SIG-M5 treated with dmso at 0.1 percent for 504 hours (cell line): ENCODE measurements around the gene FAR2.
A peak's percentile ranks its signal among the peaks of the same experiment; 100 is the strongest.
"Not testable (repeated sequence)": the region's sequence is repeated elsewhere in the genome, so short reads cannot be mapped to it uniquely, and the experiment has no call there.

Source experiments
- DNase-seq: peaks from one replicate; lab custom pipeline; 2025; ENCODE audit not compliant: unreplicated experiment; lab: John Stamatoyannopoulos, UW

Gene FAR2

GRCh38 chr12:29148911-29149690 is at the start of gene FAR2:
Gene FAR2, plus strand, starts transcription at chr12:29149278. Its CDS starts 121,172 bp downstream, at chr12:29270450.
- peak; percentile 66 for DNase-seq

DNA sequence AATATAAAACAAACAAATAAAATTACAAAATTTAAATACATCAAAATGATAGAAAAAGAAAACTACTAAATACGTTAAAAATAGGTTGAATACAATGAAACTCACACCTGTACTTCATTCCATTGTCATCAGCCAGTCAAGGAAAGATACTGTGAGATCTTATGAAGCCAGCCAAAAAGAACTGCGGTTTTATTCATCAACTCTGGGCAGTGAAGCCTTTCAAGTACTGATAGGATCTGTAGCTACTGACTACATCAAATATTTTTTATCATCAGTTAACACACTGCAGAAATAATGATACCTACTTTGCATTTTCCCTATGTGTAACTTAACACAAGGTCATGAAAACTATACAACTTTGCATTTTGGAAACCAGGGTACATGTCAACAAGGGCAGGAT is 46.3 kb upstream of the FAR2 start:
- DNase-seq = no peak

- peak; percentile 85 for DNase-seq
Observed at GRCh38 chr12:29103539-29103974, 45.5 kb upstream of the FAR2 start.

- no peak for DNase-seq
Observed at GRCh38 chr12:29104516-29104915, 44.6 kb upstream of the FAR2 start.

DNA sequence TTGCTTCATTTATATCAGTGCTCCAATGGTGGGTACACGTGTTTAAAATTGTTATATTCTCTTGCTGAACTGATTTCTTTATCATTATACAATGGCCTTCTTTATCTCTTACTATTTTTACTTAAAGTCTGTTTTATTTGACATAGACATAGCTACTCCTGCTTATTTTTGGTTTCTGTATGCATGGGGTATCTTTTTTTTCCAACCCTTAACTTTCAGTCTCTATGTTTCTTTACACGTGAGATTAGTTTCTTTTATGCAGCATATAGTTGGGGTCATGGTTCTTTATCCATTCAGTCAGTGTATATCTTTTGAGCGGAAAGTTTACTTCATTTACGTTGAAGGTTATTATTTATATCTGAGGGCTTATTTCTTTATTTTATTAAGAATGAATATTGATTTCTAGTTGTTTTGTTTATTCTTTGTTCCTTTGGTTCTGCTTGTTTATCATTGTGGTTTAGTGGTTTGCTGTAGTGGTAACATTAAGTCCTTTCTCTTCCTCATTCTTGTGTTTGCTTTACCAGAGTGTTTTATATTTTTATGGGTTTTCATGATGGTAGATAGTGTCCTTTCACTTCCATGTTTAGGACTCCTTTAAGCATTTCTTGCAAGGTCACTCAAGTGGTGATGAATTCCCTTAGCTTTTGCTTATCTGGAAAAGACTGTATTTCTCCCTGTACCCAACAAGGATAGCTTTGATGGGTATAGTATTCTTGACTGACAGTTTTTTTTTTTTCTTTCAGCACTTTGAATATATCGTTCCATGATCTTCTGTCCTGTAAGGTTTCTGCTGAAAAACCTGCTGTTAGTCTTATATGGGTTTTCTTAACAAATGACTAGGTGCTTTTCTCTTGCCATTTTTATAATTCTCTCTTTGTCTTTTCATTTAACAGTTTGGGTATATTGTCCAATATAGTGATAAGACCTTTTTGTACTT is 38.3 kb upstream of the FAR2 start:
- DNase-seq = peak; percentile 71

DNA sequence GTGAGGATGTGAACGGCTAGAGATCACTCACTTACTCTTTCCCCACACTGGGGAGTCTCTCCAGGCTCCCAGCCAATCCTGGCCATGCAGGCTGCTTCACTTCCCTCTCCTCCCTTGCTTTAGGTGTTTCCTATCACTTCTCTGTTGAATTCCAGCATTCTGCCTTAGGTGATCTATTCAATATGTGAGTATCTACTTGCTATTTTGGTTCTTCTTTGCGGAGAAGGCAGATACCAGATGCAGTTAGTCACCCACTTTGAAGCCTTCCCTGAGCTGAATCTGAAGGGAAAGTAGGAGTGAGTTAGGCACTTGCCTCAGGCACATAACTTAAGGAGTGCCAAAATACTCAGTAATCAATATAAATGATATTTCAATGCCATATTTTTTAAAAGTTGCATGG is 36.0 kb upstream of the FAR2 start:
- no peak for DNase-seq

DNA sequence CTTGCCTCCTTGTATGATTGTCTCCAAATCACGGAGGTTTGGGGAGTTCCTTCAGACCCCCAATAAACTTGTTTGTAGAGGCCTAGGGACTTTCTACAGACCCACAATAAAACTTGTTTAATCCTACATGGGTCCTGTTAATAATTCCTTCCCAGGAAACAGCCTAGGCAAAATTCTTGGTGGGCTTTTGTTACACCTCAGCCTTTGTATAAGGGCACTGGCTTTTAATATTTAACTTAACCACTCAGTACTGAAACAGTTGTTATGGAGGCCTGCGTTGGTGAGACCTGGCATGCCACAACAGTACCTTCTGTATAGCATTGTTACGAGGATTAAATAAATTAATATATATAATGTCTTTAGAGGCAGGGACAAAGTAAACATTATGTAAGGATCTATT is 32.7 kb upstream of the FAR2 start:
- DNase-seq = no peak

DNA sequence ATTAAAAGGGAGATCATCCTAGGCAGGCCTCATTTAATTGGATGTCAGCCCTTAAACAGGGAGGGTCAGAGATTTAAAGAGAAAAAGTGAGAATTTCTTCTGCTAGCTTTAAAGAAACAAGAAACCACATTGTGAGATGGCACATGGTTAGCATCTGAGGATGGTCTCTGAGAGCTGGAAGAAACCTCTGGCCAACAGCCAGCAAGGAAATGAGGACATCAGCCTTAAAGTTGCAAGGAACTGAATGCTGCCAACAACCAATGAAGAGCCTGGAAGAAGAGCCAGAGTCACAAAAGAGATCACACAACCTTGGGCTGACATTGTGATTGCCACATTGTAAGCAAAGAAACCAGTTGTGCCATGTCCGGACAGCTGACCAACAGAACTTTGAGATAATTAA is 17.5 kb upstream of the FAR2 start:
- DNase-seq = peak; percentile 22

GRCh38 chr12:29132316-29132715 is 16.8 kb upstream of the FAR2 start:
- DNase-seq = no peak

DNA sequence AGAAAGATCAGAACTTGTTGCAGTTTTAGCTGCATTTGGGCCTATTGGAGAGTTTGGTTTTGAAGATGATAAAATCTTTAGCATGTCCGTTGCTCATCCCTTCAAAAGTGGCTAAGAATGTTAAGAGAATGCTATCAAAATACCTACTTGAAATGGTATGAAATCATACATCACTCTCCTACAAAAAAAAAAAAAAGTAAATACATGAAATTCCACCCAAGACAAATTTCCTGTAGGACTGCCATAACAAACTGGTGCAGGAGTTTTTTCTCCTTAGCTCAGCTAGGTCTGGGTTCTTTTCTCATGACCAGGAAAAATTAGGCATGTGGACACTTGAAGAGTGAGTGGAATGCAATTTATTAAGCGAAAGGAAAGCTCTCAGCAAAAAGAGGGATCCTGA is 15.9 kb upstream of the FAR2 start:
- no peak for DNase-seq

- DNase-seq = no peak
Observed at GRCh38 chr12:29133680-29134079, 15.4 kb upstream of the FAR2 start.

- DNase-seq = not testable (repeated sequence)
Observed at GRCh38 chr12:29138256-29138655, 10.8 kb upstream of the FAR2 start.

DNA sequence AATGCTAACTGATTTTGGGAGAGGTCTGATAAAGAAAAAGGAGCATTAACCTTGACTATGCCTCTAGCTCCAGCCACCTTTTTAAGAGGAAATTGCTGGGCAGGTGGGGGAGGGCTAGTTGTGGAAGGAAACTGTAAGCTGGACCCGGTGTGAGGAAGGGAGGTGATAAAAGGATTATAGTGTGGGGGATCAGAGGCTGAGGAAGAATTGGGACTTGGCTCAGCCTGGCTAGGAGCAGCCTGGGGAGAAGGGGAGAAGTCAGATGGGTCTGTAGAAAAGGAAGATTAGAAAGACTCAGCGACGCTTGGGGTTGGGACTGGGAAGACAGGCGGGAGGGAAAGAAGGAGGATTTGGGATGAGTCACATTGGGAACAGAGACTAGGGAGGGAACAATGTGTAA is 10.2 kb upstream of the FAR2 start:
- not testable (repeated sequence) for DNase-seq

- no peak for DNase-seq
Observed at GRCh38 chr12:29145372-29146170, 3.5 kb upstream of the FAR2 start.

- no peak for DNase-seq
Observed at GRCh38 chr12:29146196-29146595, 2.9 kb upstream of the FAR2 start.

DNA sequence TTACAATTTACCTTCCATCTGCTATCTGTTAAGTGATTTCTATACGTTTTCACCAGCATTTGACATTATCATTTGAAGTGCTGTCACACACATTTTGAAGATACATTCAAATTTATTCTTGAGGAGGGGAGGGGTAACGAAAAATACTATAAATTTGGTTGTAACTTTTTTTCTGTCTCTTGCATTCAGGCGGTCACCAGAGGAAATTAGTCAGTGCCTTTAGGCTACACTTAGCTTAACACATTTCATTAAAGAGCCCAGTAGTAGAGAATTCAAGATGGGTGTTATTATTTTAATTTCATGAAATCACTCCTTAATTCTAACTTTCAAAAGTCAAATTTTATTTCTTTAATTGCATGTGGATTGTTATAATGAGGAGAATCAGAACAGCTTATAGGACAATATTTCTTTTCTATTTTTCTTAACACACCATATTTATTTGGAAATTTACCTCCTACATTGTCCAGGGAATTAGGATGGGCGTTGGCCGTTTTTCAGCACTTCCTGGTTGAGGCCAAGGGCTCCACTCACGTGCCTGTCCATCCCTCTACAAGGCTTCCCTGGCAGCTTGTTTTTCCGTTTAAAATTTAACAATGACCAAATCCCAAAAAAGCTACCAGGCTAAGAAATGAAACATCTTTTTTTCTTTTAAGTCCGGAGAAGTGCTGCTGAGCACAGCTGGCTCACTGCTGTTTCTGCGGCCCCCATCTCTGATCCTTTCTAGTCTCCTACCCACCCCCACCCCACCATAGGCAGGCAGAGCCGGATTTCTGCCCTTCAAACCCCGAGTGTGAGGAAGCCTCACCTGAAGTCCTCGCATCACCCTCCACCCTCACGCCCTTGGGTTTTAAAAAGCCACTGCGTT is 1.1 kb upstream of the FAR2 start:
- no peak for DNase-seq

DNA sequence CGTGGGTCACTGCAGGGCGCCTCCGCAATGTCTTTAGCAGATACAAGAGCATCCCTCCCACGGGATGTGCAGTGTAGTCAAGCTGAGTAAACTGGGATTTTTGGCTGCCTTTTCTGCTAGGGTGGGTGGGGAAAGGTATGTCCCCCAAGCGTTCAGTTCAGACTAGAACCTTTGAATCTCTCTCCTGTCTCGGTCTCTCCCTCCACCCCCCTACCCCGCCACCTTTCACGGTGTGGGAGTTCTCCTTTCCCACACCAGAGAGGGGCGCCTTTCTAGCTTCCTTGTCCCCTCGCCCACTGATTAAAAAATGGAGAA is 525 bp upstream of the FAR2 start:
- peak; percentile 47 for DNase-seq

DNA sequence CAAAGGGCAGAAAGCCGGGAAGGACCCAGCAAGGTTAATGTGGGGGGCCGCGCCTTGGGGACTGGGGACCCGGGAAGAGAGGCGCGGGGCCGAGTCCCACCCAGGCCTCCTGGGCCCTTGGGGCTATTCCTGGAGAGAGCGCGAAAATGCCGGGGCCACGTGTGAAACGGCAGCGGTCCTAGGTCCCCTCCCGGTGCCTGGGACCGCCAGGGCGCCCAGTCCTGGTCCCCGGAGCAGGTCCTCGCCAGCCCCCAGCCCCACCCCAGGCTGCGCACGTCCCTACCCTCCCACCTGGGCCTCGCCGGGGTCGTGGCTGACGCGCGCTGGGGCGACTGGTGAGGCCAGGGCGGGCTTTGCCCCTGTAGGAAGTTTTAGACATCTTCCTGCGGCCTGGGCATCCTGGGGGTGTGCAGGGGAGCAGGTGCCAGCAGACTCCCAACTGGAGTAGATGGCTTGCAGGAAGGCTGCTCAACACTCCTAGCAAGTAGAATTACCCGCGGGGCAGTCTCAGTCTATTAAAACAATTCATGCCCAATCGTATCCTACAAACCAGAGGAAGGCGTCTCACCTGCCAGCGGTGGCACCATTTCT is 708 bp downstream of the FAR2 start:
- DNase-seq = no peak

GRCh38 chr12:29150462-29150861 is 1.4 kb downstream of the FAR2 start:
- no peak for DNase-seq
